ENCODE data around the gene PBX3.

DNA sequence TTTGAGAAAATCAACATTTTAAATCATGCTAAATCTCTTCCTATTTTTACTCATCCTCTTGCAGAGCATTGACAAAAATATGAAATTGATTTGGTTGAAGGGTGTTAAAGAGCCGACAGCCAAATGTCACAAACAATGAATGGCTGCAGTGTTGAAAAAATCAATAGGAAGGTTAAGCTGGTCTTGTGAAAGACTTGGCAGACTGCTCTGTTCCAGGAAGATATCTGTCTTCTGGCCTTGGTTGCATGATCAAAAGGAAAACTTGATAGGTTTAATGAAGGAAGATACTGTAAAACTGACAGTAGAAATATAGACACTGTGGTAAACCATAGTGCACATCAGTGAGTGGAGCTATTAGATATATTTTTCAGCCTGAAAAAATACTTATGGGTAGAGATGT, 103.6 kb downstream of the PBX3 start:
- TF ChIP-seq CTCF (optimal IDR thresholded peaks at IDR 0.05 in 1 of 3, IDR thresholded peaks at IDR 0.05 in 1 of 3, conservative IDR thresholded peaks at IDR 0.05 in 1 of 3; ENCODE audit: extremely low read depth in 1 of 3, insufficient read depth in 2 of 3, low read length in 3 of 3) (no peak), EZH2 (IDR thresholded peaks at IDR 0.05; ENCODE audit: low read length) (no peak)
